Smooth muscle cell of the brain vasculature (primary cell): ENCODE measurements around the gene ELP4.

Experiments used
- DNase-seq: peaks from one replicate; pipeline ENCODE4 v3.0.0-alpha.2; 2012; ENCODE audit warnings: low read depth, low spot score

ELP4 gene

GRCh38 chr11:31799435-31800397 is 290.1 kb downstream of the ELP4 start:
- no peak for DNase-seq

- DNase-seq, result no peak
These were observed 291.1 kb downstream of the ELP4 start for GRCh38 chr11:31800398-31801265.

- no peak for DNase-seq
These were observed 291.7 kb downstream of the ELP4 start for GRCh38 chr11:31801298-31801702.

GRCh38 chr11:31802000-31802551 is 292.5 kb downstream of the ELP4 start:
- no peak for DNase-seq

- no peak for DNase-seq
These were observed 293.0 kb downstream of the ELP4 start for GRCh38 chr11:31802609-31802989.

- no peak for DNase-seq
These were observed 293.6 kb downstream of the ELP4 start for GRCh38 chr11:31802990-31803812.

GRCh38 chr11:31803813-31804311 is 294.3 kb downstream of the ELP4 start:
- DNase-seq, result no peak

GRCh38 chr11:31804312-31805036 is 294.9 kb downstream of the ELP4 start:
- no peak for DNase-seq

- DNase-seq, result no peak
These were observed 295.6 kb downstream of the ELP4 start for GRCh38 chr11:31805037-31805628.

GRCh38 chr11:31805629-31806185 is 296.1 kb downstream of the ELP4 start:
- DNase-seq, result no peak

- DNase-seq, result no peak
These were observed 296.8 kb downstream of the ELP4 start for GRCh38 chr11:31806186-31806927.

GRCh38 chr11:31806928-31807798 is 297.6 kb downstream of the ELP4 start:
- no peak for DNase-seq

- no peak for DNase-seq
These were observed 298.5 kb downstream of the ELP4 start for GRCh38 chr11:31807799-31808667.

GRCh38 chr11:31808721-31809540 is 299.4 kb downstream of the ELP4 start:
- no peak for DNase-seq

GRCh38 chr11:31809541-31809856 is 299.9 kb downstream of the ELP4 start:
- no peak for DNase-seq
